Measurements from ENCODE around the gene LRCOL1.
A peak's percentile ranks its signal among the peaks of the same experiment; 100 is the strongest.

LRCOL1 gene

DNA sequence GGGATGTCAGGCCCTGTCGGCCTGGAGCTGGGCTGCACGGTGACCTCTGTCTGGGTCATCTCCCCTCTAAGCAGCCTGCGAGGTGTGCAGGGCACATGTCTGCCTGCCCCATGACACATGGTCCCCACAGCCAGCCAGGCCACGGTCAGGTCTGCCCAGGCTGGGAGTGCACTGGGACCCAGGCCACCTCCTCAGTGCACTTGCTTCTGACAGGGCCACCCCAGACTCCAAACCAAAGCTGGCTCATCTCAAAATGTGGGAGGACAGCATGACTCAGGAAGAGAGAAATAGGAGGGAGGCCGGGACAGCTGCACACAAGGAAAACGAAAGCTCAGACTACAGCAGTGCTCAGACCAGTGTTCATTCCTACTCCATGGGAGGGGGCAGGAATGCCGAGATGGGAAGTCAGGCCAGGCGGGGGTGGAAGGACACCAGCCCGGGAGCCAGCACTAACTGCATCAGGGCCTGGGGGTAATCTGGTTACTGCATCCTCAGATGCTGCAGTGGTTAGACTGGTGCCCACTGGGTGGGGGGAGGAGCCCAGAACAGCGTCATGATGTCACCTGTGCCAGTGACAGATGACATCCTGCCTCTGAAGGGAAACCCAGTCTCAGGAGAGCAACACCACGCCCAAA lies 12.2 kb upstream of the LRCOL1 start:
- H3K4me3 ChIP-seq (ENCODE audit: low read length), result no peak overlapping the region
- 88% methylated on average over 11 of the region's 11 CpGs for WGBS
- H3K36me3 ChIP-seq (ENCODE audit: insufficient read depth, low read length), result peaks cover 39% of the 10 kb centered on the region
- no peak overlapping the region for H3K27ac ChIP-seq (ENCODE audit: low read depth, low read length)
- no peak overlapping the region for H3K9ac ChIP-seq (ENCODE audit: low read depth, low read length)
- no peaks in the 10 kb centered on the region for H3K4me1 ChIP-seq (ENCODE audit: insufficient read depth, low read length)
- H3K27me3 ChIP-seq (ENCODE audit: insufficient read depth, low read length), result peaks cover 34% of the 10 kb centered on the region
- H3K9me3 ChIP-seq (ENCODE audit: insufficient read depth, low read depth, low read length), result peaks cover 3% of the 10 kb centered on the region

DNA sequence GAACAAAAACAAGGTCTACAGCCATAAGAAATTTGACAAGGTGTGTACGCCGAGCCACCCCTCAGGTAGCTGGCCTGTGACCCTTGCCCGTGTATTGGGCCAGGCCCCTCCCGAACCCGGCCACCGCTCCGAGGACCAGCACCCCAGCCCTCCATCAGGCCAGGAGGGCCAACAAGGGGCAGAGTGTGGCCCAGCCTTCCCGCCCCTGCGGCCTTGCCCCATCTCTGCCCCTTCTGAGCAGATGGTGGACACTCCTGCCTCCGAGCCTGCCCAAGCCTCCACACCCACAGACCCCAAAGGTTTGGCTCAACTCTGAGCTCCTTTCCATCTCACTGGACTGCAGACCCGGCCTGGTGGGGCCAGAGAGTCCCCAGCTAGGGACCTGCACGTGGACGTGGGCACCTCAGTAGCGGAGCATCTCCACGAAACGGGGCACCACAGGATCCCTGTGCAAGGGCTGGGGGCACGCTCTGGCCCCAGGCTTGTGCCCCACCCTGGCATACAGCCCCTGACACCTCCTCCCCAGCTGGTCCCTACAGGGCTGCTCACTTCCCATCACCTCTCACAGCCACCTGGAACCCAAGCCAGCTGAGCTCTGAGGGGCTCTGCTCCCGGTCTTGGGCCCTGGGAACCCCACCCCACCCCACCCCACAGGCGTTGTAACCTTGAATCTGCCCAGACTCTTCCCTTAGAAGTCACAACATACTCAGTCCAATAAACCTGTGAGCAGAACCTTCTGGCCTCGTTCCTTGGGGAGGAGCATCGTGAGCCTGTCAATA lies 11.5 kb upstream of the LRCOL1 start:
- Histone ChIP-seq H3K27me3 (ENCODE audit: insufficient read depth, low read length) (peaks cover 41% of the 10 kb centered on the region), H3K9me3 (ENCODE audit: insufficient read depth, low read depth, low read length) (peaks cover 10% of the 10 kb centered on the region), H3K27ac (ENCODE audit: low read depth, low read length) (no peak overlapping the region), H3K4me1 (ENCODE audit: insufficient read depth, low read length) (no peaks in the 10 kb centered on the region), H3K36me3 (ENCODE audit: insufficient read depth, low read length) (peaks cover 35% of the 10 kb centered on the region), H3K4me3 (ENCODE audit: low read length) (no peak overlapping the region), H3K9ac (ENCODE audit: low read depth, low read length) (no peak overlapping the region)
- WGBS, result 89% methylated on average over 21 of the region's 21 CpGs

DNA sequence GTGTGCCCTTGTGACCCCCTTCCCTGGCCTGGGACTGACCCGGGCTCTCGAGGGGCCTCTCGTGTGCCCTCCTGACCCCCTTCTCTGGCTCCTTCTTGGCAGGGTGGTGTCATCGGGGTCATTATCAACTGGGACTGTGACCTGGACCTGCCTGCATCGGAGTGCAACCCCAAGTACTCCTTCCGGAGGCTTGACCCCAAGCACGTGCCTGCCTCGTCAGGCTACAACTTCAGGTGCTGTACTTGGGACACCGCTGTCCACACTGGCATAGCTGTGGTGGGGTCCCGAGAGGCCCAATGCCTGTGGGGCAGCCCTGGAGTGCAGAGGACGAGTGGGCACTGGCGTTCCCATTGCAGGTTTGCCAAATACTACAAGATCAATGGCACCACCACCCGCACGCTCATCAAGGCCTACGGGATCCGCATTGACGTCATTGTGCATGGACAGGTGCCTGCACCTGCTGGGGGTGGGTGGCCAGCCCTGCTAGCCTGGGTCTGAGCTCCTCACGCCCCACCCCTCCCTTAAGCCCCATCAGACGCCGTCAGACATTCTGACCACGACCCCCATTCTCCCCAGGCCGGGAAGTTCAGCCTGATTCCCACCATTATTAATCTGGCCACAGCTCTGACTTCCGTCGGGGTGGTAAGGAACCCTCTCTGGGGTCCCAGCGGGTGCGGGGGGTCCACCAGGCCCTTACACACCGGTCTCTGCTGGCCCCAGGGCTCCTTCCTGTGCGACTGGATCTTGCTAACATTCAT lies 10.7 kb upstream of the LRCOL1 start:
- Histone ChIP-seq H3K27me3 (ENCODE audit: insufficient read depth, low read length) (peaks cover 48% of the 10 kb centered on the region), H3K4me1 (ENCODE audit: insufficient read depth, low read length) (no peaks in the 10 kb centered on the region), H3K27ac (ENCODE audit: low read depth, low read length) (no peak overlapping the region), H3K36me3 (ENCODE audit: insufficient read depth, low read length) (peaks cover 29% of the 10 kb centered on the region), H3K9ac (ENCODE audit: low read depth, low read length) (no peak overlapping the region), H3K4me3 (ENCODE audit: low read length) (no peak overlapping the region), H3K9me3 (ENCODE audit: insufficient read depth, low read depth, low read length) (peaks cover 14% of the 10 kb centered on the region)
- 81% methylated on average over 28 of the region's 28 CpGs for WGBS

DNA sequence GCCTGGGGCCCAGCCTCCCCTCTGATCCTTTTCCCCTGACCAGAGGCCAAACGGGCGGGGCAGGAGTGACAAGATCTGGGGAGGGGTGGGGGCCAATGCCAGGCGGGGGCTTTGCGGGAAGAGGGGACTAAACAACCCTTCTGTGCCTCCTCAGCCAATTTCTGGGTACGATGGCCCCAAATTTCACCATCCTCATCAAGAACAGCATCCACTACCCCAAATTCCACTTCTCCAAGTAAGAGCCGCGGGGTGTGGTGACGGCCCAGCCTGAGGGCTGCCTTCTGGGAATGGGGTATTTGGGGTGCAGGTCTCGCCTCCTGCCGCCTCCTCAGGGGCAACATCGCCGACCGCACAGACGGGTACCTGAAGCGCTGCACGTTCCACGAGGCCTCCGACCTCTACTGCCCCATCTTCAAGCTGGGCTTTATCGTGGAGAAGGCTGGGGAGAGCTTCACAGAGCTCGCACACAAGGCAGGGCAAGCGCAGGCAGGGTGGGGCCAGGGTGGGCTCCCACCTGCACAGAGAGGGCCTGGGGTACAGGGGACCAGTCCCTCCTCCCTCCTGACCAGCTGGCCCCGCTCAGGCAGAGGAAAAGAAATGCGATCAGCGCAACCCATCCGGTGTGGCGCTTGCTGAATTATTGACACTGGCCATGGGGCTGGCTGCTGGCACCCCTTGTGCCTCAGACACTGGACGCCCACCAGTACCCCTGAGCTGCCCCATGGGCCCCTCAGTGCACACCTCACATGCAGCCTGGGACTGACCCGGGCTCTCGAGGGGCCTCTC lies 9.9 kb upstream of the LRCOL1 start:
- peaks cover 56% of the 10 kb centered on the region for H3K27me3 ChIP-seq (ENCODE audit: insufficient read depth, low read length)
- peaks cover 14% of the 10 kb centered on the region for H3K9me3 ChIP-seq (ENCODE audit: insufficient read depth, low read depth, low read length)
- H3K36me3 ChIP-seq (ENCODE audit: insufficient read depth, low read length), result peaks cover 21% of the 10 kb centered on the region
- no peak overlapping the region for H3K9ac ChIP-seq (ENCODE audit: low read depth, low read length)
- 71% methylated on average over 28 of the region's 29 CpGs for WGBS
- no peaks in the 10 kb centered on the region for H3K4me1 ChIP-seq (ENCODE audit: insufficient read depth, low read length)
- H3K27ac ChIP-seq (ENCODE audit: low read depth, low read length), result no peak overlapping the region
- H3K4me3 ChIP-seq (ENCODE audit: low read length), result no peak overlapping the region

DNA sequence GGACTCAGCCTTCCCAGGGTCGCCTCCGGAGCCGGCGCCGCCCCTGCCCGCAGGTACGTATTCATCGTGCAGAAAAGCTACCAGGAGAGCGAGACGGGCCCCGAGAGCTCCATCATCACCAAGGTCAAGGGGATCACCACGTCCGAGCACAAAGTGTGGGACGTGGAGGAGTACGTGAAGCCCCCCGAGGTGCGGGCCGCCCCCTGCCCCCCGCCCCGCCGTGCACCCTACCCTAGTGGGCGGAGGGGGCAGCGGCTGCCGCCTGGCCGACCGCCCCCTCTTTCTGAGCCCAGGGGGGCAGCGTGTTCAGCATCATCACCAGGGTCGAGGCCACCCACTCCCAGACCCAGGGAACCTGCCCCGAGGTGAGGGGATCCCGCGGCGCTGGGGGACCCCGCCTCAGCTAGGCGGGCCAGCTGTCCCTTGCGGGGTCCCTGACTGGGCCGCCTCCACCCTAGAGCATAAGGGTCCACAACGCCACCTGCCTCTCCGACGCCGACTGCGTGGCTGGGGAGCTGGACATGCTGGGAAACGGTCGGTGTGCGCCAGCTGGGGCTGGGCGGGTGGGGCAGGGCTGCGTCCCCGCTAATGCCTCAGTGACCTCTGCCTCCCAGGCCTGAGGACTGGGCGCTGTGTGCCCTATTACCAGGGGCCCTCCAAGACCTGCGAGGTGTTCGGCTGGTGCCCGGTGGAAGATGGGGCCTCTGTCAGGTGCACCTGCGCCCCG lies 9.2 kb upstream of the LRCOL1 start:
- Histone ChIP-seq H3K4me1 (ENCODE audit: insufficient read depth, low read length) (no peaks in the 10 kb centered on the region), H3K27ac (ENCODE audit: low read depth, low read length) (no peak overlapping the region), H3K9me3 (ENCODE audit: insufficient read depth, low read depth, low read length) (peaks cover 14% of the 10 kb centered on the region), H3K4me3 (ENCODE audit: low read length) (no peak overlapping the region), H3K9ac (ENCODE audit: low read depth, low read length) (no peak overlapping the region), H3K36me3 (ENCODE audit: insufficient read depth, low read length) (peaks cover 13% of the 10 kb centered on the region), H3K27me3 (ENCODE audit: insufficient read depth, low read length) (peaks cover 62% of the 10 kb centered on the region)
- 28% methylated on average over 53 of the region's 53 CpGs for WGBS

DNA sequence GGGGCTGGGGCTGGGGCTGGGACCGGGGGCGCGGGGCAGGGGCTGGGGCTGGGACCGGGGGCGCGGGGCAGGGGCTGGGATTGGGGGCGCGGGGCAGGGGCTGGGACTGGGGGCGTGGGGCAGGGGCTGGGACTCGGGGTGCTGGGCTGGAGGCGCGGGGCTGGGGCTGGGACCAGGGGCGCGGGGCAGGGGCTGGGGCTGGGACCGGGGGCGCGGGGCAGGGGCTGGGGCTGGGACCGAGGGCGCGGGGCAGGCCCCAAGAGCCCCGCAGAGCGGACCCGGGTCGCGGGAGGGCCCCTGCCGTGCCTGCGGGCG lies 8.6 kb upstream of the LRCOL1 start:
- Histone ChIP-seq H3K4me3 (ENCODE audit: low read length) (no peak overlapping the region), H3K27me3 (ENCODE audit: insufficient read depth, low read length) (peaks cover 66% of the 10 kb centered on the region), H3K27ac (ENCODE audit: low read depth, low read length) (no peak overlapping the region), H3K36me3 (ENCODE audit: insufficient read depth, low read length) (peaks cover 8% of the 10 kb centered on the region), H3K9ac (ENCODE audit: low read depth, low read length) (no peak overlapping the region), H3K9me3 (ENCODE audit: insufficient read depth, low read depth, low read length) (peaks cover 14% of the 10 kb centered on the region), H3K4me1 (ENCODE audit: insufficient read depth, low read length) (no peaks in the 10 kb centered on the region)
- WGBS, result 13% methylated on average over 22 of the region's 28 CpGs

DNA sequence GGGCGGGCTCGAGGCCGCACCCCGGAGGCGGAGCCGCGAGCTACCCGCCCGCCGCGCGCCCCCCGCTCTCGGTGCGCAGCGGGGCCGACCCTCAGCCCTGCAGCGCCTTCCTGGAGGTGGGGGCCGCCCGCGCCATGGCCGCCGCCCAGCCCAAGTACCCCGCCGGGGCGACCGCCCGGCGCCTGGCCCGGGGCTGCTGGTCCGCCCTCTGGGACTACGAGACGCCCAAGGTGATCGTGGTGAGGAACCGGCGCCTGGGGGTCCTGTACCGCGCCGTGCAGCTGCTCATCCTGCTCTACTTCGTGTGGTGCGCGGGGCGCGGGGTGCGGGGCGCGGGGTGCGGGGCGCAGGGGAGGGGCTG lies 8.3 kb upstream of the LRCOL1 start, which contains the start of gene P2RX2:
P2RX2 (plus strand) TSS at position 94 of the 361 bp plus-strand sequence; CDS start at position 135, 41 bp downstream.
- H3K27ac ChIP-seq (ENCODE audit: low read depth, low read length), result no peak within 1 kb of the TSS
- H3K27me3 ChIP-seq (ENCODE audit: insufficient read depth, low read length), result peaks cover 70% of the 10 kb centered on the region

DNA sequence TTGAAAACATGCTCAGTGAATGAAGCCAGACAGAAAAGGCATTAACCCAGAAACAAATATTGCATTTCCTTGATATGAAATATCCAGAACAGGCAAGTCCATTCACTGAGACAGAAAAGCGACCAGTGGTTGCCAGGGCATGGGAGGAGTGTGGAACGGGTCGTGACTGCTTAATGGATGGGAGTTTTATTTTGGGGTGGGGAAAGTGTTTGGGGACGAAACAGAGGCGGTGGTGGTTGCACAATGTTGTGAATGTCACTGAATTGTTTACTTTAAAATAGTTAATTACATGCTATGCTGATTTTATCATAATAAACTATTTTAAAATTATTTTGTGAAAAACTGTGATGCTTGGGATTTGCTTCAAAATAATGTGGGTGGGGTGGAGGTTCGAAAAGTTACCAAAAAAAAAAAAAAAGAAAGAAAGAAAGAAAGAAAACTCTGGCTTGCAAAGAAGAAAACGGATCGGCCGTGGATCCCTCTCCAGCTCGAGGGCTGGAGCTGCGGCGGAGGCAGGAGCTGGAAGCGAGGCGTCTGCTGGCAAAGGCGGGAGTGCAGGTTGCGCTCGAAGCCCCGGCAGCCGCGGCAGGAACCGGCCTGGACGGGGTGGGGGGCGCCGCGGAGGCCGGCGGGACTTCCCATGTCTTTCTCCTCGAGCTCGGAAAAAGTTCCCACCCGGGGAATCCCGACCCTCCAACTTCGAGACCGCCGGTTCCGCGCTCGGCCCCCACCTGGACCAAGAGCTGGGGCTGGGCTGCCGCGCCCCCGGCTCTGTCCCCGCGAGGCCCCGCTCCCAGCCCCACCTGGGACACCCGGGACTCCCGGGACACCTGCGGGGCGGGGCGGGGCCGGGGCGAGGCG lies 7.7 kb upstream of the LRCOL1 start:
- no peak overlapping the region for H3K9ac ChIP-seq (ENCODE audit: low read depth, low read length)
- no peaks in the 10 kb centered on the region for H3K36me3 ChIP-seq (ENCODE audit: insufficient read depth, low read length)
- H3K4me1 ChIP-seq (ENCODE audit: insufficient read depth, low read length), result no peaks in the 10 kb centered on the region
- peaks cover 74% of the 10 kb centered on the region for H3K27me3 ChIP-seq (ENCODE audit: insufficient read depth, low read length)
- H3K4me3 ChIP-seq (ENCODE audit: low read length), result peak overlapping the region; percentile 49
- WGBS, result 10% methylated on average over 51 of the region's 51 CpGs
- H3K9me3 ChIP-seq (ENCODE audit: insufficient read depth, low read depth, low read length), result peaks cover 14% of the 10 kb centered on the region
- H3K27ac ChIP-seq (ENCODE audit: low read depth, low read length), result no peak overlapping the region

More for the DNA sequence above, 8.3 kb upstream of the LRCOL1 start, which contains the start of gene P2RX2:
- H3K9me3 ChIP-seq (ENCODE audit: insufficient read depth, low read depth, low read length), result peaks cover 14% of the 10 kb centered on the region
- 3% methylated on average over 45 of the region's 49 CpGs for WGBS
- H3K4me3 ChIP-seq (ENCODE audit: low read length), result peak within 1 kb of the TSS; percentile 49
- H3K4me1 ChIP-seq (ENCODE audit: insufficient read depth, low read length), result no peaks in the 10 kb centered on the region
- H3K36me3 ChIP-seq (ENCODE audit: insufficient read depth, low read length), result peaks cover 4% of the 10 kb centered on the region
- H3K9ac ChIP-seq (ENCODE audit: low read depth, low read length), result no peak within 1 kb of the TSS; the same call in 1 of the 2 replicates

DNA sequence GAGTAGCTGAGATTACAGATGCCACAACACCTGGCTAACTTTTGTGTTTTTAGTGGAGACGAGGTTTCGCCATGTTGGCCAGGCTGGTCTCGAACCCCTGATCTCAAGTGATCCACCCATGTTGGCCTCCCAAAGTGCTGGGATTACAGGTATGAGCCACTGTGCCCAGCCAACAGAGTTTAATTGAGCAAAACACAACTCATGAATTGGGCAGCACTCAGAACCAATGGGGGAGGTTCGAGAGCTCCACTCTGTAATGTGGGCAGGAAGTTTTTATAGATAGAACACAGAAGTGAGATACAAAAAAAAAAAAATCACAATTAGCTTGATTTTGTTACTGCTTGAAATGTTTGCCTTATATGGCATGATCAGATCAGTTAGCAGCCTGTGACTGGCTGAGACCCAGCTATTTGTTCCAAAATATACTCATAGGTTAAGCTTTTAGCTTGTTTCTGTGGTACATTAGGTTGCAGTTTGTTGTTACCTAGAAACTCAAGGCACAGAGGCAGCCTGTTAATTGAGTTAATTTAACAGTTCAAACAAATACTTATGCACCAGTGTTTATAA lies 6.8 kb upstream of the LRCOL1 start:
- no peak overlapping the region for H3K27ac ChIP-seq (ENCODE audit: low read depth, low read length)
- 90% methylated on average over 4 of the region's 4 CpGs for WGBS
- no peaks in the 10 kb centered on the region for H3K36me3 ChIP-seq (ENCODE audit: insufficient read depth, low read length)
- peaks cover 16% of the 10 kb centered on the region for H3K9me3 ChIP-seq (ENCODE audit: insufficient read depth, low read depth, low read length)
- no peak overlapping the region for H3K4me3 ChIP-seq (ENCODE audit: low read length)
- H3K4me1 ChIP-seq (ENCODE audit: insufficient read depth, low read length), result no peaks in the 10 kb centered on the region
- no peak overlapping the region for H3K9ac ChIP-seq (ENCODE audit: low read depth, low read length)
- peaks cover 83% of the 10 kb centered on the region for H3K27me3 ChIP-seq (ENCODE audit: insufficient read depth, low read length)

Data from HUES64 (cell line).